K562 (cell line): ENCODE results near the gene CFAP157. TPM values are rescaled to one million over a fixed set of nuclear protein-coding genes. Genes with fewer than 3 reads are reported as not detected.

Experiments
- ATAC-seq: fragments of 200-7000 bp; cut with Tn5 transposase; 3 replicates; pipeline ENCODE4 v1.9.1; 2020; ENCODE audit warnings: moderate library complexity
- BruUV-seq: library from RNA; stranded (reverse); fragments of 400-500 nt; replicated peaks from 2 replicates; lab custom pipeline; 2021; lab: Mats Ljungman, UMichigan
- CTCF ChIA-PET: fragments of 300-600 bp; formaldehyde crosslinking; extraction: SDS; loops from one replicate; lab custom pipeline; 2021; ENCODE audit warnings: low intra/inter-chr PET ratio; lab: Yijun Ruan, JAX
- POLR2A ChIA-PET: fragments of 300-600, 350-650 bp; sonication (Branson Sonifier 250); formaldehyde crosslinking; extraction: SDS; loops from one replicate; lab custom pipeline; 2021; ENCODE audit warnings: antibody characterized with exemption, inconsistent platforms; lab: Yijun Ruan, JAX
- DNase-seq, 4 experiments: peaks; one replicate each; pipeline versions ENCODE4 v3.0.0 to v3.0.0-alpha.2; 2011 to 2018; ENCODE audit warnings: low spot score in 3 of 4, mixed read lengths in 3 of 4; ENCODE audit errors: extremely low read depth in 1 of 4
- FAIRE-seq: peaks from 2 replicates; lab custom pipeline; 2011; peaks lifted over from hg19 to GRCh38; lab: Jason Lieb, UNC
- H2AFZ ChIP-seq: 2 replicates; pipeline ENCODE4 v1.6.0; 2011; ENCODE audit warnings: low read depth, low read length, control low read depth, inconsistent platforms
- H3K27ac ChIP-seq: fragments of 200-600 bp; 3 replicates; pipeline ENCODE4 v1.8.0; 2011; ENCODE audit warnings: low read depth, mild to moderate bottlenecking, control low read depth, inconsistent platforms, low read length, moderate library complexity, mixed read lengths; ENCODE audit errors: extremely low read depth
- H3K27me3 ChIP-seq, 2 experiments: fragments of 300-600 bp in 1 of 2; 2 replicates in 1 of 2; 3 replicates in 1 of 2; pipeline versions ENCODE4 v1.6.0 to v1.8.0; 2011; ENCODE audit warnings: inconsistent platforms in 2 of 2, low read length in 2 of 2, mild to moderate bottlenecking in 1 of 2, mixed read lengths in 1 of 2, moderate library complexity in 1 of 2; ENCODE audit not compliant: control insufficient read depth in 2 of 2, insufficient read depth in 2 of 2
- H3K36me3 ChIP-seq: fragments of 300-600 bp; 3 replicates; pipeline ENCODE4 v1.8.0; 2011; ENCODE audit warnings: mild to moderate bottlenecking, low read length, inconsistent platforms; ENCODE audit not compliant: control insufficient read depth, insufficient read depth
- H3K4me1 ChIP-seq, 2 experiments: fragments of 200-600 bp in 1 of 2; replicated peaks in 1 of 2; 2 replicates in 1 of 2; 3 replicates in 1 of 2; pipeline versions ENCODE4 v1.5.1 to v1.8.0; 2011; ENCODE audit warnings: inconsistent platforms in 2 of 2, low read length in 2 of 2, mild to moderate bottlenecking in 1 of 2, mixed read lengths in 1 of 2, moderate library complexity in 1 of 2; ENCODE audit not compliant: control insufficient read depth in 2 of 2, insufficient read depth in 2 of 2
- H3K4me2 ChIP-seq: 2 replicates; pipeline ENCODE4 v1.6.1; 2011; ENCODE audit warnings: low read length, control low read depth, inconsistent platforms, mixed read lengths; ENCODE audit not compliant: insufficient read depth
- H3K4me3 ChIP-seq: fragments of 200-600 bp; sonication (generic), shearing (Covaris generic); 2 replicates; pipeline ENCODE4 v1.5.1; 2016; ENCODE audit warnings: control low read depth, inconsistent platforms
- H3K79me2 ChIP-seq: fragments of 200-600 bp; 3 replicates; pipeline ENCODE4 v1.8.0; 2011; ENCODE audit warnings: low read length, inconsistent platforms; ENCODE audit not compliant: control insufficient read depth, insufficient read depth
- H3K9ac ChIP-seq, 2 experiments: 2 replicates each; pipeline versions ENCODE4 v1.6.0 to v1.6.1; 2011; ENCODE audit warnings: low read depth in 2 of 2, low read length in 2 of 2, control low read depth in 1 of 2, inconsistent platforms in 1 of 2, mild to moderate bottlenecking in 1 of 2, mixed read lengths in 1 of 2; ENCODE audit not compliant: insufficient read depth in 1 of 2
- H3K9me1 ChIP-seq: one replicate; pipeline ENCODE4 v1.6.0; 2011; ENCODE audit warnings: inconsistent platforms, mild to moderate bottlenecking, low read length, moderate library complexity; ENCODE audit not compliant: control insufficient read depth, insufficient read depth
- H3K9me3 ChIP-seq: replicated peaks from 2 replicates; pipeline ENCODE4 v1.5.1; 2011; ENCODE audit warnings: low read depth, low read length, inconsistent platforms; ENCODE audit not compliant: control insufficient read depth, insufficient read depth
- H4K20me1 ChIP-seq: replicated peaks from 2 replicates; pipeline ENCODE4 v1.6.1; 2011; ENCODE audit warnings: low read length, inconsistent platforms, mixed read lengths; ENCODE audit not compliant: control insufficient read depth, insufficient read depth
- BCL6 ChIP-seq: fragments of 250-450 bp; sonication (Bioruptor Pico); IDR thresholded peaks from 2 replicates; pipeline ENCODE4 v1.4.0; 2020
- BMI1 ChIP-seq: fragments of 150-350 bp; IDR thresholded peaks from 2 replicates; pipeline ENCODE4 v1.6.1; 2014; ENCODE audit warnings: low read length
- CBX5 ChIP-seq: IDR thresholded peaks from 2 replicates; pipeline ENCODE4 v1.6.1; 2014; ENCODE audit warnings: low read depth, borderline replicate concordance
- ELF4 ChIP-seq: fragments of 450-650 bp; formaldehyde crosslinking; IDR thresholded peaks from 2 replicates; pipeline ENCODE4 v1.4.0; 2022; ENCODE audit warnings: missing genetic modification characterization
- SIX5 ChIP-seq, 2 experiments: IDR thresholded peaks; 2 replicates each; pipeline ENCODE4 v1.6.1; 2011; ENCODE audit warnings: low read length in 2 of 2, borderline replicate concordance in 1 of 2, low read depth in 1 of 2, mild to moderate bottlenecking in 1 of 2, moderate library complexity in 1 of 2; ENCODE audit not compliant: insufficient read depth in 1 of 2
- SNIP1 ChIP-seq: fragments of 450-650 bp; IDR thresholded peaks from 2 replicates; pipeline ENCODE4 v1.7.1; 2017; ENCODE audit warnings: low read depth, mild to moderate bottlenecking
- TARDBP ChIP-seq: fragments of 450-650 bp; IDR thresholded peaks from 2 replicates; pipeline ENCODE4 v1.6.1; 2016
- WGBS: fragments of 100-300 bp; shearing (Covaris generic); methylation state at CpG from one replicate; pipeline ENCODE4 v1.1.6; 2016; ENCODE audit warnings: low coverage, mixed read lengths; ENCODE audit not compliant: insufficient coverage; ENCODE audit errors: missing lambda C conversion rate; 5-methylcytosine and 5-hydroxymethylcytosine counted together
- in situ Hi-C: fragments of 300-500 bp; cut with MboI; formaldehyde crosslinking; loops from 4 replicates; pipeline ENCODE4 v1.15.0; 2018; ENCODE audit warnings: inconsistent platforms, mixed read lengths
- intact Hi-C: fragments of 100-400 bp; cut with micrococcal nuclease; formaldehyde crosslinking; loops from 2 replicates; pipeline ENCODE4 v1.14.2; 2022
- polyA plus RNA-seq, 8 experiments: library from polyadenylated mRNA; depleted of rRNA in 4 of 8; stranded (reverse) in 5 of 8; unstranded in 3 of 8; fragments of >200 nt; fragmentation: Nextera tagmentation in 2 of 8; fragmentation: Illumina TruSeq in 1 of 8; extraction: Ambion mirVana in 2 of 8; extraction: Trizol in 1 of 8; gene quantifications; 2 replicates each; pipeline versions ENCODE4 v1.2.1 to v1.2.3, GENCODE V29; 2011 to 2014; ENCODE audit warnings: inconsistent platforms in 1 of 8, missing spikeins in 1 of 8
- total RNA-seq, 7 experiments: library from RNA; depleted of rRNA in 6 of 7; stranded (reverse); fragments of >200 nt in 6 of 7; fragmentation: Illumina TruSeq in 2 of 7; extraction: Trizol in 2 of 7; gene quantifications; 2 replicates each; pipeline versions ENCODE4 v1.2.1 to v1.2.3, GENCODE V29; 2011 to 2021; ENCODE audit warnings: low replicate concordance in 1 of 7
- TF ChIP-seq, protein P1 (sequence below), 2 experiments: fragments of 250-450 bp in 1 of 2; fragments of 450-650 bp in 1 of 2; sonication (Bioruptor Pico) in 1 of 2; IDR thresholded peaks; 2 replicates each; pipeline versions ENCODE4 v1.6.1 to v1.8.0; 2016 to 2021; ENCODE audit warnings: mild to moderate bottlenecking in 2 of 2, moderate library complexity in 2 of 2, missing compliant biosample characterization in 1 of 2, missing genetic modification characterization in 1 of 2
- TF ChIP-seq, protein P2 (sequence below): fragments of 450-650 bp; IDR thresholded peaks from 2 replicates; pipeline ENCODE4 v1.6.1; 2016; ENCODE audit warnings: low read depth, mild to moderate bottlenecking, moderate library complexity
- TF ChIP-seq, protein P3 (sequence below): fragments of 450-650 bp; conservative IDR thresholded peaks from 2 replicates; pipeline ENCODE4 v1.6.1; 2016; ENCODE audit warnings: missing genetic modification characterization, low read depth, mild to moderate bottlenecking, missing compliant biosample characterization, moderate library complexity
- TF ChIP-seq, protein P4 (sequence below): fragments of 250-450 bp; sonication (Bioruptor Pico); IDR thresholded peaks from 2 replicates; pipeline ENCODE4 v1.5.0; 2021; ENCODE audit warnings: mild to moderate bottlenecking, borderline replicate concordance

Gene CFAP157
- total and polyA plus RNA-seq, 9 of the 15 experiments (the other 6 are each of a cell fraction or from before 2014, with no cell fraction given), result 0.03 TPM; not detected in 8

DNA sequence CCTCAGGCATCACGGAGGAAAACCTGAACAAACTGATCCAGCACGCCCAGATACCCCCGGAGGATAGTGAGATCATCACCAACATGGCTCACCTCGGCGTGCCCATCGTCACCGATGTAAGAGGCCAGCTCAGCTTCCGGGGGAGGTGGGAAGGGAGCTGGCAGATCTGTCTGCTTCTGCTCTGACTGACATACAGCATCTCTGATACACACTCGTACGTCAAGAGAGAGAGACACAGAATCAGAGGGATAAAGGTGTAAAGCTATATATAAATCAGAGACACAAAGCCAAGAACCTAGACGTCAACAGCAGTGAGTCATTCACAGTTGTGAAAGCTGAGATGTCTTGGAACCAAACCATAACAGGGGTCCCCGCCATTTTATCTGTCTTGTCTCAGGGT, 30.1 kb upstream of the CFAP157 start:
- Histone ChIP-seq H3K27ac (no peak overlapping the region), H3K9ac (no peak overlapping the region), H2AFZ (no peak overlapping the region), H3K4me3 (no peak overlapping the region), H3K27me3 (no peaks in the 10 kb centered on the region), H3K79me2 (no peaks in the 10 kb centered on the region), H3K4me1 (no peaks in the 10 kb centered on the region; a peak in 1 of 5 replicates), H4K20me1 (no peaks in the 10 kb centered on the region), H3K9me3 (no peaks in the 10 kb centered on the region), H3K36me3 (peaks cover 35% of the 10 kb centered on the region; the same call in 2 of the 3 replicates), H3K4me2 (no peak overlapping the region), H3K9me1 (no peaks in the 10 kb centered on the region)
- ChIA-PET CTCF (no interaction called here), POLR2A (interaction anchor here (0.6 to 1.2 kb wide), 2 partner anchors 9 to 68 kb away, joined by 3 read pairs; no protein-coding TSS in a partner anchor)
- DNase-seq (no peak), ATAC-seq (no peak), FAIRE-seq (no peak)
- intact Hi-C loops, result no loop called here
- in situ Hi-C loops, result no loop called here
- TF ChIP-seq BMI1 (no peak), SNIP1 (no peak), CBX5 (no peak), BCL6 (CRISPR knock-in tag) (no peak)
- TF ChIP-seq, protein P1, sequence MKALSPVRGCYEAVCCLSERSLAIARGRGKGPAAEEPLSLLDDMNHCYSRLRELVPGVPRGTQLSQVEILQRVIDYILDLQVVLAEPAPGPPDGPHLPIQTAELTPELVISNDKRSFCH (CRISPR knock-in tag; IDR thresholded peaks at IDR 0.05), result no peak
- TF ChIP-seq, protein P1 (tag; IDR thresholded peaks at IDR 0.05), result no peak
- no TSS peak for BruUV-seq
- 68% methylated on average over 12 of the region's 12 CpGs for WGBS

DNA sequence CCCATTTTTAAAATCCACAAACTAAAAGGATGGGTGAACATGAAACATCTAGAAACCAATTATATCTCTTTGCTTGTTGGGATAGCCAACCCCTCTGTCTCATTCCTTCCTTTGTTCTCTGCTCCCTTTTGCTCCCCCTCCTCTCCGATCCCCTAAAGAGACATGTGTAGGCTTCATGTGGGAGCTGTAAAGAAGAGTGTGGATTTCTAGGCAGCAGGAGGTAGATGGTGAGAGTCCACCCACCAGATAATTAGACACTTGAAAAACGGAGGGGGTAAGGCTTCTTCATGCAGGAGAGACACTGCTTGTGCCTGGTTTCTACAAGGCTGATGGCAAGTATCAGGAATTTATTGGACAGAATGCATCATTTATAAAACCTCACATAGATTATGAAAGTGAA, 27.3 kb upstream of the CFAP157 start:
- 45% methylated on average over 2 of the region's 2 CpGs for WGBS
- in situ Hi-C loops, result no loop called here
- Histone ChIP-seq H2AFZ (no peak overlapping the region), H3K9ac (no peak overlapping the region), H4K20me1 (no peaks in the 10 kb centered on the region), H3K36me3 (peaks cover 36% of the 10 kb centered on the region; the same call in 2 of the 3 replicates), H3K27ac (no peak overlapping the region), H3K4me3 (no peak overlapping the region), H3K4me1 (no peaks in the 10 kb centered on the region; a peak in 1 of 5 replicates), H3K79me2 (no peaks in the 10 kb centered on the region), H3K9me3 (no peaks in the 10 kb centered on the region), H3K4me2 (no peak overlapping the region), H3K27me3 (no peaks in the 10 kb centered on the region), H3K9me1 (no peaks in the 10 kb centered on the region)
- FAIRE-seq (no peak), ATAC-seq (no peak), DNase-seq (no peak)
- ChIA-PET CTCF (no interaction called here), POLR2A (no interaction called here)
- no TSS peak for BruUV-seq
- intact Hi-C loops, result no loop called here
- TF ChIP-seq ELF4 (CRISPR knock-in tag) (no peak), SIX5 (IDR thresholded peaks at IDR 0.05; ENCODE audit: borderline replicate concordance in 1 of 2, insufficient read depth in 1 of 2, low read depth in 1 of 2, low read length in 2 of 2) (no peak), TARDBP (no peak)
- TF ChIP-seq, protein P2, sequence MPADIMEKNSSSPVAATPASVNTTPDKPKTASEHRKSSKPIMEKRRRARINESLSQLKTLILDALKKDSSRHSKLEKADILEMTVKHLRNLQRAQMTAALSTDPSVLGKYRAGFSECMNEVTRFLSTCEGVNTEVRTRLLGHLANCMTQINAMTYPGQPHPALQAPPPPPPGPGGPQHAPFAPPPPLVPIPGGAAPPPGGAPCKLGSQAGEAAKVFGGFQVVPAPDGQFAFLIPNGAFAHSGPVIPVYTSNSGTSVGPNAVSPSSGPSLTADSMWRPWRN, result no peak
- TF ChIP-seq, protein P3, sequence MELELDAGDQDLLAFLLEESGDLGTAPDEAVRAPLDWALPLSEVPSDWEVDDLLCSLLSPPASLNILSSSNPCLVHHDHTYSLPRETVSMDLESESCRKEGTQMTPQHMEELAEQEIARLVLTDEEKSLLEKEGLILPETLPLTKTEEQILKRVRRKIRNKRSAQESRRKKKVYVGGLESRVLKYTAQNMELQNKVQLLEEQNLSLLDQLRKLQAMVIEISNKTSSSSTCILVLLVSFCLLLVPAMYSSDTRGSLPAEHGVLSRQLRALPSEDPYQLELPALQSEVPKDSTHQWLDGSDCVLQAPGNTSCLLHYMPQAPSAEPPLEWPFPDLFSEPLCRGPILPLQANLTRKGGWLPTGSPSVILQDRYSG (tag), result no peak
- TF ChIP-seq, protein P4, sequence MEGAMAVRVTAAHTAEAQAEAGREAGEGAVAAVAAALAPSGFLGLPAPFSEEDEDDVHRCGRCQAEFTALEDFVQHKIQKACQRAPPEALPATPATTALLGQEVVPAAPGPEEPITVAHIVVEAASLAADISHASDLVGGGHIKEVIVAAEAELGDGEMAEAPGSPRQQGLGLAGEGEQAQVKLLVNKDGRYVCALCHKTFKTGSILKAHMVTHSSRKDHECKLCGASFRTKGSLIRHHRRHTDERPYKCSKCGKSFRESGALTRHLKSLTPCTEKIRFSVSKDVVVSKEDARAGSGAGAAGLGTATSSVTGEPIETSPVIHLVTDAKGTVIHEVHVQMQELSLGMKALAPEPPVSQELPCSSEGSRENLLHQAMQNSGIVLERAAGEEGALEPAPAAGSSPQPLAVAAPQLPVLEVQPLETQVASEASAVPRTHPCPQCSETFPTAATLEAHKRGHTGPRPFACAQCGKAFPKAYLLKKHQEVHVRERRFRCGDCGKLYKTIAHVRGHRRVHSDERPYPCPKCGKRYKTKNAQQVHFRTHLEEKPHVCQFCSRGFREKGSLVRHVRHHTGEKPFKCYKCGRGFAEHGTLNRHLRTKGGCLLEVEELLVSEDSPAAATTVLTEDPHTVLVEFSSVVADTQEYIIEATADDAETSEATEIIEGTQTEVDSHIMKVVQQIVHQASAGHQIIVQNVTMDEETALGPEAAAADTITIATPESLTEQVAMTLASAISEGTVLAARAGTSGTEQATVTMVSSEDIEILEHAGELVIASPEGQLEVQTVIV, result no peak
